Endometrial microvascular endothelial cells (primary cell): Measurements from ENCODE around the gene TMEM217. TPM values are rescaled to one million over a fixed set of nuclear protein-coding genes. Genes with fewer than 3 reads are reported as not detected.
"Not testable (repeated sequence)": the region's sequence is repeated elsewhere in the genome, so short reads cannot be mapped to it uniquely, and the experiment has no call there.

ENCODE experiments used
- in situ Hi-C: cut with HindIII; loops from 2 replicates; pipeline ENCODE4 v1.10.0; 2017; ENCODE audit warnings: low sequenced_read_pairs, low pct_unique_long_range_greater_than_20kb; ENCODE audit errors: inconsistent ontology term
- total RNA-seq: library from RNA; depleted of rRNA; stranded (reverse); fragments of >200 nt; gene quantifications from one replicate; pipeline ENCODE4 v1.2.3, GENCODE V29; 2015; ENCODE audit errors: inconsistent ontology term

TMEM217 gene
- 28.2 TPM for total RNA-seq

DNA sequence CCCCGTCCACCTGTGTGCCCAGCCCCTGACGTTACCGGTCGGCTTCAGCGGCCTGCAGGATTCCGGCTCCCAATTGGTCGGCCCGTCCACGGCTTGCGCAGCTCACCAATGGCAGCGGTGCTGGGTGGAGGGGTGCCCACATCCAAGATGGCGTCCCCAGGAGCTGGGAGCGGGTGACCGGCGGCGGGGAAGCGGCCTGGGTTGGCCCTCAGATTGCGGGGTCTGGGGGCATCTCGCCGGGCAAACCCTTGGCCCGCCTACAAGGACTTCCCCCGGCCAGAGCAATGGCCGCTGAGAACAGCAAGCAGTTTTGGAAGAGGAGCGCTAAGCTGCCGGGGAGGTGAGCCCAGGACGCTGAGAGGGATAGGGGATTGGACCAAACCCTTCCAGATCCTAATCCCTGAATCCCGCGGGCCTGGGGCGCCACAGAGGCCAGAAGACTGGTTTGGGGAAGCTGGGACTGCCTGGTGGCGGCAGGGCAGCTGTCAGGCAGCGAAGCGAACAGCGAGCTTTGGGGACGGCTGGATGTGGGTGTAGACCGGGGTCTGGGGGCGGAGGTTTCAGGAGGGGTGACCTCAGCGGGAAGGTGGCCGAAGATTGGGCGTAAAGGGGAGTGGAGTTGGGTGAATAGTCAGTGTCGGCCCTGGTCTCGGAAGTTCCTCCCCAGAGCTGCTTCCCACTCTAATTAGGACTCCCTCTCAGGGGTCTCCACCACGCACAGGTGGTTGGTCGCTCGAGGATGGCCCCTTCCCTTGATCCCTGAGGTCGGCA is at the start of gene TMEM217, which contains the start of gene TBC1D22B:
Gene TMEM217, minus strand, starts transcription at position 511 of the 771 bp plus-strand sequence. CDS start 39,114 bp downstream, outside the sequence.
Gene TBC1D22B, plus strand, starts transcription at position 139 of the 771 bp plus-strand sequence. Its CDS starts 146 bp downstream, at position 285.
- in situ Hi-C loops = no loop called here

DNA sequence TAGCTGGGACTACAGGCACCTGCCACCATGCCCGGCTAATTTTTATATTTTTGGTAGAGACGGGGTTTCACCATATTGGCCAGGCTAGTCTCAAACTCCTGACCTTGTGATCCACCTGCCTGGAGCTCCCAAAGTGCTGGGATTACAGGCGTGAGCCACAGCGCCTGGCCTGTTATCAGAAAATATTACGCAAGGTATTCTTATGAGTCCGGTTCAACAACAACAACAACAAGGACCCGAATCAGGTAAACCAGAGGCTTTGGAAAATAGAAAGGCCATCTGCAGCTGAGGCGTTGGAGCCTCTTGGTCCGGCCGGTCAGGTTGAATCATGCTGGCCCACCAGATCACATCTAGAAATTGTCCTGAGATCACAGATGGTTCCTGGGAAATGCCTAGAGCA is 49.5 kb upstream of the TMEM217 start:
- in situ Hi-C loops = not testable (repeated sequence)

DNA sequence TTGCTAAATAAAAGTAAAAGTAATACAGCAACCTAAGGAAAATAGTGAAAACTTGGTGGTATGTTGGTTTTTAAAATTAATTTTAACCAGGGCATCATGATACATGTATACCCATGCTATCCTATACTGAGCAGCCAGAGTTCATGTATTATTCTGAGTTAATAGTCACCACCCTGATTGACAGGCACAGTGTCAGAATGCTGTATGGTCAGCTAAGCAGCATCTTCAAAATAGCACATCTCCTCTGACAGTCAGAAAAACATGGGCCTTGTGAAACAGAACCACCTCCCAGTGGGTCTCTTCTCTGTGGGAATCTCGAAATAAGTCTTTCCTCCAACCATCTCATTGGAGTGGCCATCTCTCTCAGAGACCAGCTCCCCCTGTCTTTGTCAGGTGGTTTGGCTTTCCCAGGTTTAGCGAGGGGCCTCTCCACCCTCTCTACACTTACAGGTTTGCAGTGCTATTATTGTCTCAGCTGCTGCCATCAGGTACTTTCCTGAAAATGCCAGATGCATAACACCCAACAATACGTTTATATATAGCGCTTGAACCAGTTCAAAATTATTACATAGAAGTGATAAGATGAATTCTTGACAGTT is 48.8 kb upstream of the TMEM217 start:
- in situ Hi-C loops = no loop called here

DNA sequence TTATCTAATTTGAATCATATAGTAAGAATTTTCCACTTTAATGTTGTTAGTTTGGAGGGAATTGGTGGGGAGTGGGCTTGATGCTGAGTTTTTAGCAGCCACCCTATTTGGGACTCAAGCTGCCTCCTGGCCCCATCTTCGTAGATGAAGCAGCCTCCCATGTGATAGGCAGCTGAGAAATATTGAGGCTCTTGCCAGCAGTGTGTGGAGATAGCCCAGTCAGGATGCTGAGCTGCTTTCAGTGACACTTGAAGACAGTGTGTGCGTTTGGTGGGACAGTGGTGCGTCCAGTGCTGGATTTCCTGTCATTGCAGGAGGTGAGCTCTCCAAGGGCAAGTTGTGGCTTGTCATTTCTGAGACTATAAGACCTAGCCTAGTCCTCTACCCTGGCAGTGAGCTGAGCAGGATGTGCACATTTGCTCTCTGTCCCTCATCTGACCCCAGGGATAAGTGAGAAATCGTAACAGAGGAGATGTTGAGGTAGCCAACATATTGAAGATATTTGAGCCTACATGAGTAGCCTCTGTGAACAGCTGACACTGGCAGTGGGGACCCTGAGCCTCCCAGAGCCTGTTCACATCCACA is 48.0 kb upstream of the TMEM217 start:
- in situ Hi-C loops = no loop called here

DNA sequence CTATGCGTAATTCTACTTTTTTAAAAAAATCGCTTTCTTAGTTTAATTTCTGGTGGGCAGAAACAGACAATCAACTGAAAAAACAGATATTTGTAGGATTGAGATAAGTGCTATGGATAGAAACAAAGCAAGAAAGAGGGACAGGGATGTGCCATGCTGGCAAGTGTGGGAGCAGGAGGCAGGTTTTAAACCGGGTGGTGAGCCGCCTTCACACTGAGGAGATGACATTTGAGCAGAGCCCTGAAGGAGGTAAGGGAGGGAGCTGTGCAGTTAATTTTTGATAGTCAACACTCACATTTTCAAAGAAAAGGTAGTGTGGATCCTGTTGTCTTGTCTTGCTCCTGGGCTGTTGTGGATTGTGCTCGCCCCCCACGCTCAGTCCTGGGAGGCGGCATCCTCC is 46.8 kb upstream of the TMEM217 start:
- in situ Hi-C loops = no loop called here

DNA sequence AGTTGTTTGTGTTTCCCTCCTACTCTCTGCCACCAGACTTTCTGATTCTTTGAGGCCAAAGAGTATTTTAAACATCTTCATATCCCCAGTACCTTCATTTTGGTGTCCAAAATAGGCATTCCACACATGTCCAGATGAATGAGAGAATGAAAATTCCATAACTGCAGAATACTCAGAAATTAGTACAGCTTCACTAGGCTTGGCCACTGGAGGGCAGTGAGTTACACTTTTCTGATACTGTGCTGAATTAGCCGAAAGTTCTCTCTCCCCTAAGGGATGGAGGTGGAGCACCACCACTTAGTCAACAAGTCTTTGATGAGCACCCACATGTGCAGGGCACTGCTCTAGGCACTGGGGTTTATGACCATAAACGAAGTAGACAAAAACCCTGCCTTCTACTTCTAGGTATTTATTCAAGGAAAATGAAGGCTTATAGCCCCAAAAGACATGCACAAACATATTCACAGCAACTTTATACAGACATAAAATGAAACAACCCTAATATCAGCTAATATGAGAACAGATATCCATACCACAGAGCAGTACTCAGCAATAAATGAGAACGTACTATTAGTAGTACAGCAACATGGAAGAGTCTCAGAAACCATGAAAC is 46.1 kb upstream of the TMEM217 start:
- in situ Hi-C loops = no loop called here

DNA sequence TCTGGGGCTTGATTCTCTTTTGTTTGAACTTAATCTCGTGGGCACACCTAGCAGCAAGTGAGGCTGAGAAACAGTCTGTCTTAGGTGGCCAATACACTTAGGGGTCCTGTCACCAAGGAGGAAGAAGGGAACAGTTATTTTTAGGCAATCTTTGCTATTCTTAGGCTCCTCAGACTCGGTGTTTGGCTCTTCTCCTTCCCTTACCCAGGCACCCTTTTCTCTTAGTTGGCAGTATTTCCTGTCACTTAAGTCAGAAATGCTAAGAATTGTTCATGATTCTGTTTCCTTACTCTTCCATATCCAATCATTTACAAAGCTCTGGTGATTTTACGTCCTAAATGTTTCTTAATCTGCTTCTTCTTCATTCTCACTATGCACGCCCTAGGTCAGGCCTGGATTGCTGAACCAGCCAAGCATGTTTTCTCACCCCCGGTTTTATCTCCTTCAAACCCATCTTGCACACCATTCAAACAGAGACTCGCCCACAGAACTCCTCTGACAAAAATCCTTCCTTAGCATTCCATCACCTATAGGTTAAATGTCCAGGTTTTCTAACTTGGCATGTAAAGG is 45.2 kb upstream of the TMEM217 start:
- in situ Hi-C loops = no loop called here

DNA sequence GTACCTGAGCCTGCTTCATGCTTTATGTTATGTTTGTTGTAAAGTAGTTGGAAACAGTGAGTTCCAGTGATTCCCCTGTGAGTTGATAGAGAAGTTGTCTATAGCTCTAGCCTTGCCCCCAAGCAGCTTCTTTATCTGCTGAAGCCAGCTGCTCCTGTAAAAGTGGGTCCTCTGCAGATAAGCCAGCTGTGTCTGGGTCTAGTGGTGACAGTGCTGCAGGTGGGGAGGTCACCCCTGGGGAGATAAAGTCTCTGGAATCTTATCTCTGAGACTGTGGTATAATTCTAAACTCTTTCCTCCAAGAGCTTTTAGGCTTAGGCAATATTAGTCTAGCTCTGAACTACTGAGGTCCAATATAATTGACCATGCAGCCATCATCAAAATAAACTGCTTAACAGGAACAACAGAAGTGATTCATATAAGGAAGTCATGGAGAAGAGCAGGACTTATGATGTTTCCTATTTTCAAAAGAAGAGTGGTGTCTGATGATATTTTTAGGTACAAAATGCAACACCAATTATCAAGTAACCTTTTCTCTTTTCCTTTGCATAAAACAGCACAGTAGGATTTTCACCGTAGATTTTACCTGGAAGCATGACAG is 44.2 kb upstream of the TMEM217 start:
- in situ Hi-C loops = no loop called here

DNA sequence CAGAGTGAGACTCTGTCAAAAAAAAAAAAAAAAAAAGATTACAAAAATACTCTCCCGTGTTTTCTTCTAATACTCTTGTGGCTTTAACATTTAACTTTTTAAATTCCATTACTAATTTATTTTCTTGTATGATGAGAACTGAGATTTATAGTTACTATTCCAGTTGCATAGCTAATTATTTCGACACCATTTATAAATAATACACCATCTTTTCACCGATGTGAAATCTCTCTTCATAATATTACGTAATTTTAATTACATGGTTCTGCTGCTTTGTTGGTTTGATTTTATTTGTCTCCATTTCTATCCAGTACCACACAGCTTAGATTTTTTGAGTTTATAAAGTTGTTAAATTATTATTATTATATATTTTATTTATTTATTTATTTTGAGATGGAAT is 42.0 kb upstream of the TMEM217 start:
- in situ Hi-C loops = no loop called here

DNA sequence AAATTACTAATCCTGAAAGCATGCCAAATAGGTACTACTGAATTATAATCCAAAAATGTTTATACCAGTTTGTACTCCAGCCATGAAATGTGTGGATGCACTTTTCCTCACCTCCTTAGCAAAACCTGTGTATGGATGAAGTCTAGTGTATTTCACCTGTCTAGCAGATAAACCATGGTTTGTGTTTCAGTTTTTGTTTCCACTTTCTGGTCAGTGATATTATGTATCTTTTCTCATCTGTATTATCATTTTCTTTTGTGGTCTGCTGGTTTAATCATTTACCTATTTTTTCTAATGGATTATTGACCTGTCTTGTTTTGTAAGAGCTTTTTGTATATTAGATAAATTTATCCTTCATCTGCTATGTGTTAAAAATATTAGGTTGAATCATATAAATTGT is 41.0 kb upstream of the TMEM217 start:
- in situ Hi-C loops = no loop called here

DNA sequence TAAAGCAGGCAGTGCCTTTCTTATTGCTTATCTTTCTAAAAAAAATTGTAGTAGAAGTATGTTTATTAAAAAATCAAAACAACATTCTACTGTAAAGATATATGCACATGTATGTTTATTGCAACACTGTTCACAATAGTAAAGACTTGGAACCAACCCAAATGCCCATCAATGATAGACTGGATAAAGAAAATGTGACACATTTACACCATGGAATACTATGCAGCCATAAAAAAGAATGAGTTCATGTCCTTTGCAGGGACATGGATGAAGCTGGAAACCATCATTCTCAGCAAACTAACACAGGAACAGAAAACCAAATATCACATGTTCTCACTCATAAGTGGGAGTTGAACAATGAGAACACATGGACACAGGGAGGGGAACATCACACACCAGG is 39.7 kb upstream of the TMEM217 start:
- in situ Hi-C loops = not testable (repeated sequence)

DNA sequence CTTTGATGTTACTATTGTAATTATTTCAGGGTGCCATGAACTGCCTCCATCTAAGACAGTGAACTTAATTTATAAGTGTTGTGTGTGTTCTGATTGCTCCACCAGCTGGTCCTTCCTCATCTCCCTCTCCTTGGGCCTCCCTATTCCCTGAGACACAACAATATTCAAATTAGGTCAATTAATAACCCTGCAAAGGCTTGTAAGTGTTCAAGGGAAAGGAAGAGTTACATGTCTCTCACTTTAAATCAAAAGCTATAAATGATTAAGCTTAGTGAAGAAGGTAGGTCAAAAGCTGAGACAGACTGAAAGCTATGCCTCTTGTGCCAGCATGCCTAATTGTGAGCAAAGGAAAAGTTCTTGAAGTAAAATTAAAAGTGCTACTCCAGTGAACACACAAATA is 35.5 kb upstream of the TMEM217 start:
- in situ Hi-C loops = no loop called here

DNA sequence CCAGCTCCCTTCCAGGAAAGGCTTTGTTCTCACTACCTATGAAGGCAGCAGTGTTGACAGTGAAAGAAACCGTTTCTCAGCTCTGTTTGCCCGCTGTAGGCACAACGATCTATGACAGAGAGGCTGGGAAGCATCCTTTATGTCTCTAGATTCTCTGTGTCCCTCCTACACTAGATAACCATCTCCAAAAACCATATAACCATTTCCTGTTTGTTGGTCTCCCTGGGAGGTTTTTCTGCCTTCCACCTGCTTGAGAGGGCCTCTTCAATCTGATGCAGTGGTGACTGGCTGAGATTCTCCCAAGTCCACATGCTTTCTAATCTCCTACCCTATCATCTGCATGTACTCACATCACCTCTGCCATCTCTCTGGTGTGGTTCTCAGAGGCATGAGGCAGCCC is 32.0 kb upstream of the TMEM217 start:
- in situ Hi-C loops = no loop called here

DNA sequence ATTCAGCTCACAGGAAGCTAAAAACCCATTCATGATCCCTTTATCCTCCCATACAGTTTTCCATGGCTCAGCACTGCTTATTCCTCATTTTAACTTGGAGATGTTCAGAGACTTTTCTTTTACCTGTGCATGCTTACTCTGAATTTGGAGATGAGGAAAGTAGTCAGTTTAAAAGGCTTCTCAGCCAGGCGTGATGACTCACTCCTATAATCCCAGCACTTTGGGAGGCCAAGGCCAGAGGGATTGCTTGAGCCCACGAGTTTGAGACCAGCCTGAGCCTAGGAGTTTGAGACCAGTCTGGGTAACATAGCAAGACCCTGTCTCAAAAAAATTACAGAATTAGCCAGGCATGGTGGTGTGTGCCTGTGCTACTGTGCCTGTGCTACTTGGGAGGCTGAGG is 30.3 kb upstream of the TMEM217 start:
- in situ Hi-C loops = no loop called here

DNA sequence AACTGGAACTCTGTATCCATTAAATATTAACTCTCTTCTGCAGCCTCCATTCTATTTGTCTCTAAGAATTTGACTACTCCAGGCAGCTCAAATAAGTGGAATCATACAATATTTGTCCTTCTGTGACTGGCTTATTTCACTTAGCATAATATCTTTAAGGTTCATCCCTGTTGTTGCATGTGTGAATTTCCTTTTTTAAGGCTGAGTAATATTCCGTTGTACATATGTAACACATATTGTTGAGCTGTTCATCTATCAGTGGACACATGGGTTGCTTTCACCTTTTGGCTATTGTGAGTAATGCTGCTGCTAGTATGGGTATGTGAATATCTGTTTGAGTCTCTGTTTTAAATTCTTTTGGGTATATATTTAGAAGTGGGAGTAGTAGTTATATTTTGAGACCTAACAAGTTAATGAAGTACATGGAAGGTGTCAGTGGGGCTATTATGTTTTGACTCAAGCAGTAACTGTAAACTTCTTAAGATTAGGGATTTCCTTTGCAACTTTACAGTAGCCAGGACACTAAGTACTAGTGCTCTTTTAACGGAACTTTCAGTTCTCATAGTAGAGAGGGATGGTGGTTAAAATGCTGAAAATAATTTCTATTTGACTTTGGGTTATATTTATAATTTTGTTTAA is 29.7 kb upstream of the TMEM217 start:
- in situ Hi-C loops = no loop called here

DNA sequence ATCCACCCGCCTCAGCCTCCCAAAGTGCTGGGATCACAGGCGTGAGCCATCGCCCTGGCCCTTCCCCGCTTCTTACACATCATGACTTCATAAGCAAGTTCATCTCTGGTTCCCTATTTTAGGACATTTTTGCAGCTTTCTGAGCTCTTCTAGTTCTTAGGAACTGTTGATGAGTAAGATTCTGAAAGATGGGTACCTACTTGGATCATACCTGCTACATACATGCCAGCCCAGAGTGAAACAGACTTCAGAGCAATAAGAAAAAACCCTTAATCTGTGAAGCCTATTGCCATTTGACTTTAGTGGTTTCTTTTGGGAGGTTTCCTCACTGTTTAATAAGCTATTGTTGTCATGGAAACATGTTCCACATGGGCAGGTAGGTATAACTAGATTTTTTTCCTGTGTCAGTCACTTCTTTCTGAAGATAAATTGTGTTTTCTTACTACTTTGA is 27.9 kb upstream of the TMEM217 start:
- in situ Hi-C loops = no loop called here

DNA sequence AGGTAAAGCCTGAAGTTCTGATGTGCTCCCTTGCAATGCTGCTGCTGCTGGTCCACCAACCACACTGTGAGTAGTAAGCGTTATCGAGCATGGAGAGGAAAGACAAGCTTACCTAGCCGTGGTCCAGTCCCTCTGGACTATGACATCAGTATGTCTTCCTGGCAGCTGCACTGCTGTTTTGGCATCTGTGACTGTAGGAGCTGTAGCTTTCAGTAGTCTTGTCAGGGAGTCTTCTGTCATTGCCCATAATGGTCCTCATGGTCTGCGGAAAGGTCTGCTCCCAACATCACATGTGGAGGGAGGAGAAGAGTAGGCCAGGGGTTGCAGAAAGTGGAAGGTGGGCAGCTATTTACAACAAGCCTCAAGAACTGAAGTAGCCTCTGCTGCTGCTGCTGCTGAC is 26.8 kb upstream of the TMEM217 start:
- in situ Hi-C loops = no loop called here

DNA sequence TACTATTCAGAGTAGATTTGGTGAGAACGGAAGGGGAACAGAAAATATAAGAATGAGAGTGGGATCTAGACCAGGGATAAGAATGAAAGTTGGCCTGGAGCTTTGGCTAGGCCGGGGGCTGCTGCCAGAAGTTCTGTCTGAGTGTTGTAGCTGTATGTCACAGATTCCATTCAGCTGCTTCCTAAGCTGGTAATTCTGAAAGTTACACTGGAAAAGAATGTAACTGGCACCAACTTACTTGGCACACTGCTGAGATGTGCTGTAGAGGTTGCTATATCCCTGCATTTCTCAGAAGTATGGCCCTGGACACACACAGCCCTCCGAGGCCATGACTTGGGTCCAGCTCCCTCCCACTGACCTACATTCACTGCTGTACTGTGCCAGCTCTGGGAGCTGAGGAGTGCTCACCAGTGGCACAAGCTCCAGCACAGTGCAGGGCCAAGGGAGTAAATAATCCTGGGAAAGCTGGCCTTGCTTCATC is 25.8 kb upstream of the TMEM217 start:
- in situ Hi-C loops = no loop called here
